ACHN (cell line): ENCODE measurements around the gene ARPC1B.
"Not testable (repeated sequence)": the region's sequence is repeated elsewhere in the genome, so short reads cannot be mapped to it uniquely, and the experiment has no call there.

Experiments used
- DNase-seq: peaks from one replicate; pipeline ENCODE4 v3.0.0-alpha.2; 2015
- in situ Hi-C: cut with HindIII; loops from 2 replicates; pipeline ENCODE4 v1.10.0; 2017; ENCODE audit warnings: low sequenced_read_pairs, low pct_ligation_motif_present, low pct_unique_long_range_greater_than_20kb

Gene ARPC1B

GRCh38 chr7:99384523-99384922, 10.0 kb downstream of the ARPC1B start:
- DNase-seq: no peak
- in situ Hi-C loops: no loop called here

- in situ Hi-C loops: no loop called here
- DNase-seq: no peak
Measured at GRCh38 chr7:99385564-99385963, 11.0 kb downstream of the ARPC1B start.

DNA sequence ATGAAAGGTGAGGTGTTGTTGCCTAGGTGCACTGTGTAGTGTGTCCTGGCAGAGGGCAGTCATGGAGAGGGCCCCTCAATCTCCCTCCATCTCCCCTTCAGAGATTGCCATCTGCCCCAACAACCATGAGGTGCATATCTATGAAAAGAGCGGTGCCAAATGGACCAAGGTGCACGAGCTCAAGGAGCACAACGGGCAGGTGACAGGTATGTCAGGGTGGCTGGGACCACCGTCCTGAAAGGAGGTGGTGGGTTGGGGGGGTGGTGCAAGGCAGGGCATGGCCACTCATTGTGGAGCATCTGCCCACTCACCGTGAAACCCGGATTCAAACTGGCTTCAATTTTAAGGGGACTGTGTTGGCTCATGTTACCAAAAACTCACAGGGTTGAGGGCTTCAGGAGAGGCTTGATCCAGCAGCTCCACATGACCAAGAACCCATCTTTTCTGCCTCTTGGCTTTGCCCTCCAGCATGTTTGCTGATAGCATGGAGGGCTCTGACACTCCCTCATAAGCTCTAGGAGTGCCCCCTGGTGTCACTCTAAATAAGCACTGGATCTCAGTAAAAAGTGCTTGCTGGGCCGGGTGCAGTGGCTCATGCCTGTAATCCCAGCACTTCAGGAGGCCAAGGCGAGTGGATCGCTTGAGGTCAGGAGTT, 12.2 kb downstream of the ARPC1B start:
- DNase-seq: peak; percentile 70
- in situ Hi-C loops: no loop called here

DNA sequence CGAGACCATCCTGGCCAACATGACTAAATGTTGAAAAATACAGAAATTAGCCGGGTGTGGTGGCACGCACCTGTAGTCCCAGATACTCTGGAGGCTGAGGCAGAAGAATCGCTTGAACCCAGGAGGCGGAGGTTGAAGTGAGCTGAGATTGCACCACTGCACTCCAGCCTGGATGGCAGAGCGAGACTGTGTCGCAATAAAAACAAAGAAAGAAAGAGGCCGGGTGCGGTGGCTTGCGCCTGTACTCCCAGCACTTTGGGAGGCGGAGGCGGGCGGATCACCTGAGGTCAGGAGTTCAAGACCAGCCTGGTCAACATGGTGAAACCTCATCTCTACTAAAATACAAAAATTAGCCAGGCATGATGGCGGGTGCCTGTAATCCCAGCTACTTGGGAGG, 12.7 kb downstream of the ARPC1B start:
- DNase-seq, in situ Hi-C loops: not testable (repeated sequence)

DNA sequence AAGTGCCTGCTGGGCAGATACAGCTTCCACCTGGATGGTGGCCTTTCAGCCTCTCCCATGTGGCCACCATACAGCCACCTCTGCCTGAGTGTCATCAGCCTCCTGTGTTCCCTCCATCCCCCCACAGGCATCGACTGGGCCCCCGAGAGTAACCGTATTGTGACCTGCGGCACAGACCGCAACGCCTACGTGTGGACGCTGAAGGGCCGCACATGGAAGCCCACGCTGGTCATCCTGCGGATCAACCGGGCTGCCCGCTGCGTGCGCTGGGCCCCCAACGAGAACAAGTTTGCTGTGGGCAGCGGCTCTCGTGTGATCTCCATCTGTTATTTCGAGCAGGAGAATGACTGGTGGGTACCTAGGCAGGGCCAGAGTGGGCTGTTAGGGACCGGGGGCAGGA, 13.4 kb downstream of the ARPC1B start:
- in situ Hi-C loops: no loop called here
- no peak for DNase-seq

DNA sequence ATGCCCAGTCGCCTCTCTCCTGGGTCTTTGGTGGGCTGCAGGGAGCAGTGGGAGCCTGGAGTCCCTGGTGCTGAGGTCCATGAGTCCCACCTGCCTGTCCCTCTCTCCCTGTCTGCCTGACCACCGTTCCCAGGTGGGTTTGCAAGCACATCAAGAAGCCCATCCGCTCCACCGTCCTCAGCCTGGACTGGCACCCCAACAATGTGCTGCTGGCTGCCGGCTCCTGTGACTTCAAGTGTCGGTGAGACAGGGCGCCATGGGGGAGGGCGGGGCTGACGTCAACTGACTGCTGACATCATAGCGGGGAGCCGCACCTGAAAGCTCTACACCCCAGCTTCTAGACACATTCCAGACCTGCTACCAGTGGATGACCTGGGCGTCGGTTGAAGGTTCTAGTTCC, 15.2 kb downstream of the ARPC1B start:
- DNase-seq: no peak
- in situ Hi-C loops: no loop called here

- no peak for DNase-seq
- in situ Hi-C loops: no loop called here
Measured at GRCh38 chr7:99390941-99391602, 16.5 kb downstream of the ARPC1B start.

- in situ Hi-C loops: no loop called here
- DNase-seq: no peak
Measured at GRCh38 chr7:99392046-99392445, 17.5 kb downstream of the ARPC1B start.

GRCh38 chr7:99392659-99393354, 18.3 kb downstream of the ARPC1B start:
- no peak for DNase-seq
- in situ Hi-C loops: no loop called here

GRCh38 chr7:99393355-99394187, 19.0 kb downstream of the ARPC1B start:
- in situ Hi-C loops: no loop called here
- no peak for DNase-seq

DNA sequence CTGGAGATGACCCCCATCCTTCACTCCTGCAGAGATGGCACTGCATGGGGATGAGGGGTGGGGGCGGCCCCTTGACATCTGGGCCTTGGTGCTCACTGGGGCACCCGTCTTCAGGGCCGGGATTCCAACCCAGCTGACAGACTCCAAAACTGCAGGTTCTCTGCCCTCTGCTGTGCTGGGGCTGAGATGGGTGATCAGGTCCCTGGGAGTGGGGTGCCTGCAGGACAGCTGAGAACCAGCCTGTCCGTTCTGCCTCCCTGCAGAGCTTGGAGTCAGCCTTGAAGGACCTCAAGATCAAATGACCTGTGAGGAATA, 19.6 kb downstream of the ARPC1B start:
- no peak for DNase-seq
- in situ Hi-C loops: no loop called here

- in situ Hi-C loops: no loop called here
- no peak for DNase-seq
Measured at GRCh38 chr7:99395616-99396327, 21.2 kb downstream of the ARPC1B start.

GRCh38 chr7:99396418-99397296, 22.1 kb downstream of the ARPC1B start:
- in situ Hi-C loops: no loop called here
- no peak for DNase-seq

DNA sequence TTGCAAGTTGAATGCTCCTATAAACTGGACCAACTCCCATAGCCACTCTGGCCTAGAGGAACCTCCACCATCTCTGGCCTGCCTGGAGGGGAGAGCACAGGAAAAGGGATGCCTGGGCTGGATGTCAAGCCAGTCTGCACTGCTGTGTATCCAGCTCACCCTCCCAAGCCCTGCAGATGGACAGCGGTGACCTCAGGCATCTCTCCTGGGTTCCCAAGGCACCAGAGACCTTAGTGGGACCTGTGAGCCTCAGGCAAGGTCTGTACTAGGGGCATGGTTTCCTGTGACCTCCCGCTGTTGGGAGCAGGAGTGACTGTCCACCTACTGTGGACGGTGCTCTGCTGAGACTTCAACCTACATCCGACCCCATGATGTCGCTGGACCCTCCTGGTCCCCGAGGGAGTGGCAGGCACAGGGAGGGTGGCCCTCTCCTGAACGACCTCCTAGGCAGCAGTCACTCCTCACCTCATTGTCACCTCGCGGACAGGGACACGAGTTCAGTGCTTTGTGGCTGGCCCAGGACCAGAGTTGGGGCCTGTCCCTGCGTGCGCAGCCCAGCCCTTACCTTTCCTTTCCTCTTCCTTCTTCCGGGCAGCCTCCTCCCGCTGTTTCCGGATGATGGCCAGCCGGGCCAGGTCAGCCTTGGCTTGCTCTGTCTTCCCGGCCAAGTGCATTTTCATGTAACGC, 22.9 kb downstream of the ARPC1B start:
- in situ Hi-C loops: no loop called here
- DNase-seq: no peak

DNA sequence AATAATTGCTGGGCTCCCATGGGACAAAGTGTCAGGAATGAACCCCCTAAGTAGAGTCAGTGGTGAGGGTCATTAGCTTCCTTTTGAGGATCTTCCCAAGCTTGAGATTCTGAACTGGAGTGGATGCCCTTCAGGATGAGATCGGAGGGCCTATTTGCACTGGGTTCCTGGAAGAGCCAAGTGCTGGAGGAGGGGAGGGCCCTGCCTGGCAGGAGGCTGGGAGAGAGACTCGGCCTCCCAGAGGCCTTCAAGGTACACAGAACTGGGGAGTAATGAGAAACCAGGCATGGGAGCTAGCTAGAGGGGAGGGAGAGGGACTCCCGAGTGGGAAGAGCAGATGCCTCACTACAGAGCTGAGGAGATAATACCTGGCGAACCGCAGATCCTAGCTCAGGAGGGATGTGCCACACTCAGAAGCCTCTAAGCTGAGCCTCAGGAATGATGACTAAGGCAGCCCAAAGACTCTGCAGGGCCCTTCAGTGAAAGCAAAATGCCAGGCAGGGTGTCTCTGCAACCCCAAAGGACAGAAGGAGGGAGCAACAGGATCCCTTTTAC, 24.4 kb downstream of the ARPC1B start:
- in situ Hi-C loops: no loop called here
- no peak for DNase-seq

GRCh38 chr7:99399597-99399996, 25.1 kb downstream of the ARPC1B start:
- DNase-seq: no peak

GRCh38 chr7:99402854-99403253, 28.3 kb downstream of the ARPC1B start:
- in situ Hi-C loops: no loop called here
- DNase-seq: no peak

More at GRCh38 chr7:99399597-99399996, 25.1 kb downstream of the ARPC1B start:
- in situ Hi-C loops: no loop called here
